ENCODE measurements around the gene ZBTB21.
"Not testable (repeated sequence)": the region's sequence is repeated elsewhere in the genome, so short reads cannot be mapped to it uniquely, and the experiment has no call there.

The ZBTB21 gene

GRCh38 chr21:41966041-41966833 is 43.9 kb downstream of the ZBTB21 start:
- DNase-seq, result no peak

- DNase-seq, result no peak
Observed at GRCh38 chr21:41965461-41966013, 44.6 kb downstream of the ZBTB21 start.

DNA sequence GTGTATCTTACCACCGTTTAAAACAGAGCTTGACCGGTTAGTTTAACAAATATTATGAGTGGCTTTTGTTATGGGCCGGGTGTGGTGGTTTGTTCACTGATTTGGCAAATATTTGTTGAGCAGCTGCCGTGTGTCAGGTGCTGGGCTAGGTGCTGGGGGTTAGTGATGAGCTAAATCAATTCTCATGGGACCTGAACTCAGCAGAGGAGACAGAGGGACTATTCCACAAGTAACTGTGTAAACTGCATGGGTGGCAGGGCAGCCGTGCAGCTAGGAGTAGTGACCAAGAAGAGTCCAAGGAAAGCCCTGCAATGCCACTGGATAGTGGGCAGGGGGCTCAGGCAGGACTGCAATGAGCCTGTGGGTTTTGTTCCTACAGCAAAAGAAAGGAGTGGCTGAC is 45.1 kb downstream of the ZBTB21 start:
- no peak for DNase-seq

GRCh38 chr21:41964171-41964570 is 46.0 kb downstream of the ZBTB21 start:
- DNase-seq, result no peak

DNA sequence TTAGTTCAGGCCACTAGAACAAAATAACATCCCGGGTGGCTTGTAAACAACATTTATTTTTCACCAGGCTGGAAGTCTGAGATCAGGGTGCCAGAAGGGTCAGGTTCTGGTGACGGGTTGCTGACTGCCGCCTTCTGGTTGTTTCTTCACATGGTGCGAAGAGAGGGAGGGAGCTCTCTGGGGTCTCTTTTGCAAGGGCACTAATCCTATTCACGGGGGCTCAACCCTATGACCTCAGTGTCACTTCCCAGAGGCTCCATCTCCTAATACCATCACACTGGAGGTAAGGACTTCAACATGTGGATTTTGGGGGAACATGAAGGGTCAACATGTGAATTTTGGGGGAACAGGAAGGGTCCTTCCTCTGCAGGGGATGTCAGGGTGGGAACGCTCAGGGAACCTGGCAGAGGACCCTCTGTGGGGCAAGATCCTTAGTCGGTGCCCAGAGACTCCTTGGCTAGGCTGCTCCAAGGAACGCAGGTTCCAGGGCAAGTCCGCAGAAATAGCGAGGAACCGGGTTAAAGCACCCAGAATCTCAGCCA is 47.7 kb downstream of the ZBTB21 start:
- DNase-seq, result no peak

- DNase-seq, result no peak
Observed at GRCh38 chr21:41961753-41962152, 48.4 kb downstream of the ZBTB21 start.

GRCh38 chr21:41961282-41961701 is 48.9 kb downstream of the ZBTB21 start:
- DNase-seq, result peak in 1 of 3 donors; percentile 14

GRCh38 chr21:41960386-41960785 is 49.8 kb downstream of the ZBTB21 start:
- no peak for DNase-seq

- not testable (repeated sequence) for DNase-seq
Observed at GRCh38 chr21:41959697-41960096, 50.5 kb downstream of the ZBTB21 start.

GRCh38 chr21:41958886-41959563 is 51.1 kb downstream of the ZBTB21 start:
- no peak for DNase-seq

GRCh38 chr21:41957991-41958766 is 52.0 kb downstream of the ZBTB21 start:
- DNase-seq, result no peak

DNA sequence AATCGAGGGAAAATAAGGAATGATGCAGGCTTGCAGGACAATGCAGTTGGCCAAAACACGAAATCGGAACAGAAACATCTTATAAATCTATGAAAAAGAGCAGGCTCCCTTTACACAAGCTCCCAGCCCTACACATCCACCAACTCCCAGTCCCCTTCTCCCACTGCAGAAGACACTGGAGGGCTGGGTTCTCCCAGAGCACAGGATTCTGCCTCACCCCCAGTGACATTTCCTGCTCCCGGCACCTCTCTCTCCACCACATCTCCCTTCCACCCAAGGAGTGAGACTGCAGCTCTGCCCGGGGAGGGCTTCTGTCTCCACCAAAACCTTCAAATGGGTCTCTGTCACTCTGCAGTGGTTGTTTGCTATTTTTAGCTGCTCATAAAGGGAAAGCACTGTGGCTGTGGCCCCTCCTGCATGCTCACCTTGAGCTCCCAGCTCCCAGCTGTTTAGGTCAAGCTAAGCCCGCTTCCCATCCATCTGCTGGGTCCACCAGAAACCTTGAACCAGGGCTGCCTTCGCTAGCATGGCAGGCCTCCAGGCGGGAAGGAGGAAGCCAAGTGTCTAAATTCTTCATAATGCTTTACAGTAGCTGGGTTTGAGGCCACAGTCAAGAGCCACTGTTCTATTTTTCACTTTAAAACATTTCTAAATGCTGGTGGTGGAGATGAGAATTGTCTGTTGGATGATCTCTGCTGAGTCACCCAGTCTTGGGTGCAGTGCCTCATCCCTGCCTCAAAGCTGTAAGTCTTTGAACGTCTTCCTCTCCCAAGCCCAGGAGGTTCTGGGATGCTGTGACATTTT is 53.0 kb downstream of the ZBTB21 start:
- peak; percentile 38 to 46 (median 45) for DNase-seq

DNA sequence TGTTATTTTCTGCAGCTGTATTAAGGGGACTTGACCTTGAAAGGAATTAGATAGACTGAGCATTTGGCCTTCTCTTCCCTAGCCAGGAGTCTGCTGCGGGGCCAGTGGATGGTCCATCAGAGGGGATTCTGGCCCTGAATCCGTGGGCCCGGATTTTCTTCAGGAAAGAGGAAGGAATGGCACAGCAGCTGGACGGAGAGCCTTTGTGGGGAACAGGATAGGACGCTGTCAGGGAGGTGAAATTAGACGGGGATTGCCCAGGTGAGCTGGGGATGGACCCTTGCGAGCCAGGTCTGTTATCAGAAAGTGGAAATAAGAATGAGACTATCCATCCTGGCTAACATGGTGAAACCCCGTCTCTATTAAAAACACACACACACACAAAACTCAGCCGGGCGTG is 54.6 kb downstream of the ZBTB21 start:
- DNase-seq, result no peak

DNA sequence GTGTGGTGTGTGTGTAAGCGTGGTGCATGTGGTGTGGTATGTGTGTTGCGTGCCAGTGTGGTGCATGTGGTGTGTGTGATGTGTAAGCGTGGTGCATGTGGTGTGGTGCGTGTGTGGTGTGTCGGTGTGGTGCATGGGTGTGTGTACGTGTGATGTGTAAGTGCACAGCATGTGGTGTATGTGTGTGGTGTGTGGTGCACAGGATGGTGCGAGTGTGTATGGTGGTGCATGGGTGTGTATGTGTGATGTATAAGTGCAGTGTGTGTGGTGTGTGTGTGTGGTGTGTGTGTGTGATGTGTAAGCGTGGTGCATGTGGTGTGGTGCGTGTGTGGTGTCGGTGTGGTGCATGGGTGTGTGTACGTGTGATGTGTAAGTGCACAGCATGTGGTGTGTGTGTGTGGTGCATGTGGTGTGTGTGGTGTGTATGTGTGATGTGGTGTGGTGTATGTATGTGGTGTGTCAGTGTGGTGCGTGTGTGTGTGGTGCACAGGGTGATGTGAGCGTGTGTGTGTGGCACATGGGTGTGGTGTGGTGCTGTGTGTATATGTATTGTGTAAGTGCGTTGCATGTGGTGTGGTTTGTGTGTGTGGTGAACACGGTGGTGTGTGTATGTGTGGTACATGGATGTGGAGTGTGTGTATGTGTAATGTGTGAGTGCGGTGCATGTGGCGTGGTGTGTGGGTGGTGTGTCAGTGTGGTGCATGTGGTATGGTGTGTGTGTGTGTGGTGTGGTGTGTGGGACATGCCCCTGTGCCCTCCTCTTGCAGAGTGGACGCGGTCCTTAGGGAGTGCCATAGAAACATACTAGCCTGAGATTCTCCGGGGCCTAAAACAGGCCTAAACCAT is 55.3 kb downstream of the ZBTB21 start:
- DNase-seq, result no peak

GRCh38 chr21:41953831-41954653 is 56.1 kb downstream of the ZBTB21 start, which contains the start of gene C2CD2:
C2CD2 (minus strand) TSS chr21:41954018; CDS start chr21:41953648, 370 bp downstream.
- DNase-seq, result peak; percentile 71 to 89 (median 76)

GRCh38 chr21:41953249-41953830 is 56.8 kb downstream of the ZBTB21 start:
- peak; percentile 42 to 75 (median 54) for DNase-seq

- peak in 2 of 3 donors; percentile 13 to 21 for DNase-seq
Observed at GRCh38 chr21:41952568-41953248, 57.5 kb downstream of the ZBTB21 start.

DNA sequence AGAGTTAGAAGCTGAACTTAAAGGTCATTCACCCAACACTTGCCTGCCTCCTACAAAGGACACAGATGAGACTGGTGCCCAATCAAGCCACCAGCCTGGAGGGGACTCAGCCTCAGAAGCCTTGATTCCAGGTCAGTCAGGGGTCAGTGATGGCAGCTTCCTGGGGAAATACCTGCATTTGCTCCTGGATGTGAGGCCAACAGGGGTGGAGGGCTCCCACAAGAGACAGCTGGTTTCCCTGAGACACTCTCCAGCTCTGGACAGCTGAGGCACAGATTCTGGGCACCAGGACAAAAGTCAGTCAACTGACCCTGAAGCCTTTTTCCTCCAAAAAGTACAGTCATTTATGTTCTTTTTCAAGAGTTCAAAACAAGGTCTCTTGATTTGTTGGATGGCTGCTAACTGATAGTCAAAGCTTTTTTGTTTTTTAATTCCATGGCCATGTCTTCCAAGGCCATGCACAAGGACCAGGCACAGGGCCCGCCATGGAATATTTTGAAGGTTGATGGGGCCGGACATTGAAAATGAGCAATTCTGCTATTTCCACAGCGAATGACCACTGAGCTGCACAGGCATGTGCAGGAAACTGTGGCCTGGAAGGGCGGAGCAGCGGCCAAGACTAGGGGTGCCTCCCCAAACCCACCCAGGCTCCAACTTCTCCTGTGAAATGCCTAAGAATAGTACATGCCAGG is 58.1 kb downstream of the ZBTB21 start:
- no peak for DNase-seq

All from suppressor macrophage treated with lipopolysaccharide for 1 hour (primary cell).